ENCODE results near the gene NUP214.
A peak's percentile ranks its signal among the peaks of the same experiment; 100 is the strongest.

Gene NUP214

DNA sequence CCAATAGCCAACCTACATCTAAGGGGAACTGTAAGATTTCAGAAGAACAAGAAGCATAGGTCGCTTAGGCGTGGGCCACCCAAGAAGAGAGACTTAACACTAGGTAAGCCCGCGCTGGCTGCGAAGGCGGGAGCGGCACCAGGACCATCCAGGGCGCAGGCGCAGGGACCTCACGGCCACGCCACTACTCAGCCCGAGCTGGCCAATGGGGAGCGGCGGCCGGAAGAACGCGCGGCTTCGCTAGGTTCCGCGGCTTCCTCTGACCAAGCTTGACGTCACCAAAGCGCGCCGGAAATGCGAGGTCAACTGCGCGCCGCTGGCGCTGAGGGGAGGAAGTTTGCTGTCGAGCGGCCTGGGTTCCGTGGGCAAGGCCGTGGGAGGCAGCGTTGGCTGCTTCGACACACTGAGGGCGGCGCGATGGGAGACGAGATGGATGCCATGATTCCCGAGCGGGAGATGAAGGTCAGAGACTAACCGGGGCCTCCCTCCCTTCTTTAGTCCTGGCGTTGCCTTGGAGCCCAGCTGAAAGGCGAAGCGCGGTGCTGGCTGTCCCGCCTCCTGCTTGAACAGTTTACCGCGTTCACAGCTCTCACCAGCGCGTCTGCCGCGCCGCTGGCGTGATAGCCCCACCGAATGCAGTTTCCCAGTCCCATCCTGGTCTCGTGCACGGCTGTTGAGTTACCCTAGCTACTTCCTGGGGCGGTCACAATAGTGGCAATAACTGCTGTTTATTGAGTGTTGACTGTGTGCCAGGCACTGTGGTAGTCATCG lies at the start of gene NUP214:
NUP214 (plus strand) TSS at position 299 of the 771 bp plus-strand sequence; CDS start at position 418, 119 bp downstream.
- peak; percentile 99 for DNase-seq

DNA sequence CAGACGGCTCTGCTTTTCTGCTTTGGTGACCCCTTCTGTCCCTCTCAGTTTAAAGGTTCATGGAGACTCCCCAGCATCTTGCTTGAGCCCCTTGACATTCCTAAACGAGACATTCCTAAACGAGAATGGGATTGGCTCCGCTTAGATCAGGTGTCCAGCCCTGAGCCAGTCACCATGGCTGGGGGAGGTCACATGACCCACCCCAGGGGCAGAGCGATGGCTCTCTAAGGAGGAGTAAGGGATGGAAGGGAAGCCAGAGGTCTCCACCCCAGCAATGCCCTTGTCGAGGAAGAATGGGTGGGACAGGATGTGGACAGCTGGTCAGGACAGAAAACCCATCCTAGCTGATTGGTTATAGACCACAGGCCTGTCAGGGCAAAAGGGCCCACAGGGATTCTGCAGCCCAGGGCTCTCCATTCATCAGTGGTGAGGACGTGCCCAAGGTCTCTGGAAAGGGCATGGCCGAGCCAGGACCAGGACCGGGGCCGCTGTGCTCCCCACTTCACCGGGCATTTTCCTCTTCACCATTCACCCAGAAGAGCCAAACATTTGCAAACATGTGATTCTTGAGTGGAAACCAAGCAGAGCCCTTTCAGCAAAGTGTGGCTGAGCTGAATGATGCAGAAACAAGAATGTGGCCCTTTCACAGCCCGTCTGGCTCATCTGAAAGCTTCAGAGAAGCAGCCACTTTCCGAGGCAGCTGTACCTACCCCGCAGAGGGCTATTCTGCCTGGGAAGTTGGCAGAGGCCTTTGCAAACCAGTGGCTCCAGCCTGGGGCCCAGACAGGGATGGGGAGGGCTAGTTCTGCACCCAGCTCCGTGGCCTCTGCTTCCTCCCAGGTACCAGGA lies 48.8 kb upstream of the NUP214 start:
- no peak for DNase-seq

DNA sequence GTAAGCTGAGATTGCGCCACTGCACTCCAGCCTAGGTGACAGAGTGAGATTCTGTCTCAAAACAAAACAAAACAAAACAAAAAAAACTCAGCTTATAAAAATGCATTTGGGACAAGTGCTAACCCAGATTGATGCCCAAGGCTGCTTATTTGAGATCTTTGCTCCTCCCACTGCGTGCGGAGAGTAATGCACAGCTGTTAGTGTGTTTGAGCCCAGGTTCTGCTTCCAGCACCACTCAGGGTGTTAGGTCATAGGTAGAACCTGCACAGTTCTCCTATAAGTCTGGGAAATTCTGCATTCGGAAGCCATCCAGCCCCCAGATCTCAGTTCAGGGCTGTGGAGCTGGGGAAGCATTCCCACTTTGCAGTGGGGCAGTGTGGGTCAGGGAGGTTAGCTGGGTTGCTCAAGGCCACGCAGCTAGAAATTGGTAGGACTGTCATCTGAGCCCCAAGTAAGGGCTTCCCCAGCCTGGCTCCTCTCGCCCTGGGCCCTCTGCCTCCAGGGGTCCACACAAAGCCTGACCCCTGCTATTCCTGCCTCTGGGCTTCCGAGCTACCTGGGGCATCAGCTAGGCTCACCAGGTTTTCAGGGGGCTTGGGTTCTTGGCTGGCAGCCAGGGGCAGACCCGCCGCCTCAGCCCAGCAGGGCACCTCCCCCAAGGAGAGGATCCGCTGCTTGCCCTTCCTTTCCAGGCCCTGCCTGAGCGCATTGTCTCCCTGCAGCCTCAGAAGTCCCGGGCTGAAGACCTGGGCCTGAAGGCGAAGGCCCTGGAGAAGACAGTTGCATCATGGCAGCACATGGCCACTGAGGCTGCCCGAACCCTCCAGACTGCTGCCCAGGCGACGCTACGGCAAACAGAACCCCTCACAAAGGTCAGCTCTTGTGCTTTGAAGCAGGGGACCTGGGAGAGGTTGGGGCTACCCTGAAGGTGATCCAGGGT lies 46.7 kb upstream of the NUP214 start:
- DNase-seq, result no peak

DNA sequence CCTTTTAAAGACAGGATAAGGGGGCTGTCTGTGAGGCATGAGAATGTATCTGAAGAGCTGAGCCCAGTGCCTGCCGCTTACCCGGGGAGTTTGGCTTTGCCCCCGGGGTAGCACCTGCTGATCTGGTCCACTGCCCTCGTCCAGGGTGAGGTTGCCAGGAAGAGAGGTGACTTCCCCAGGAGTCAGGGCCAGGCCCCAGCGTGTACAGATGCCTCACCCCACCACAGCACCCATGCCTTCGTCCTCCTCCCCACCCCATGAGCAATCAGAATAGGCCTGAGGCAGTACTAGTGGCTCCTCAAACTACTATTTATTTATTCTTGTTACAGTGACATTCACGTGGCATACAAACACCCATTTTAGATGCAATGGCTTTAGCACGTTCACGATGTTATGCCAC lies 44.8 kb upstream of the NUP214 start:
- DNase-seq, result no peak

DNA sequence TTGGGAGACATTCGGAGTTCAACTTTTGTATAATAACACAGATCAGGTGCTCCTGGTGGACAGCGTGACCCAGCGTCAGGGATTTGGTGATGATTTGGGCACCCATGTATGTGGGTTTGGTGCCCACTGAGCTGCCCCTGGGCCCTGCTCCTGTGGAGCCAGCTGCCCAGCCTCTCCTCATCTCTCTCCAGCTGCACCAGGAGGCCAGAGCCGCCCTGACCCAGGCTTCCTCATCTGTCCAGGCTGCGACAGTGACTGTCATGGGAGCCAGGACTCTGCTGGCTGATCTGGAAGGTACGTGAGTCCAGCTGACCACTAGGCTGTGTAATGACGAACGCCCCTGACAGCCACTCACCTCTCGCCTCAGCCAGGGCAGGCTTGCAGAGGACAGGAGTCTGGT lies 43.5 kb upstream of the NUP214 start:
- DNase-seq, result no peak

GRCh38 chr9:131082774-131083512 lies 42.4 kb upstream of the NUP214 start:
- no peak for DNase-seq

- no peak for DNase-seq
These were observed 40.6 kb upstream of the NUP214 start for GRCh38 chr9:131084661-131085369.

- no peak for DNase-seq
These were observed 39.8 kb upstream of the NUP214 start for GRCh38 chr9:131085370-131086122.

DNA sequence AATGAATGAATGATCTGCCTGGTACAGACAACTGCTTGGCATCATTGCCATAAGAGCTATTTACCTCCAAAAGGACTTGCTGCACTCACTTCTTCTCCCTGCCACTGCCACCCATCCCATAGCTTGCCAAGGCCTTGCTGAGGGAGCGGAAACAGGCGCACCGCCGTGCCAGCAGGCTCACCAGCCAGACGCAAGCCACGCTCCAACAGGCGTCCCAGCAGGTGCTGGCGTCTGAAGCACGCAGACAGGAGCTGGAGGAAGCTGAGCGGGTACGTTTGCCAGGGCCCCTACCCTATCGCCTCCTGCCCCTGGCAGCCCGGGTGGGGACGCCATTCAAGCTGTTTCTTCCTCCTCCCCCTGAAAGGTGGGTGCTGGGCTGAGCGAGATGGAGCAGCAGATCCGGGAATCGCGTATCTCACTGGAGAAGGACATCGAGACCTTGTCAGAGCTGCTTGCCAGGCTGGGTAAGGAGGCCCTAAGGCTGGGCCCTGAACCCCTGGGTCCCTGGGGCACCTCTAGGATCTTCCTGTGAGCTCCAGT lies 38.0 kb upstream of the NUP214 start:
- no peak for DNase-seq

DNA sequence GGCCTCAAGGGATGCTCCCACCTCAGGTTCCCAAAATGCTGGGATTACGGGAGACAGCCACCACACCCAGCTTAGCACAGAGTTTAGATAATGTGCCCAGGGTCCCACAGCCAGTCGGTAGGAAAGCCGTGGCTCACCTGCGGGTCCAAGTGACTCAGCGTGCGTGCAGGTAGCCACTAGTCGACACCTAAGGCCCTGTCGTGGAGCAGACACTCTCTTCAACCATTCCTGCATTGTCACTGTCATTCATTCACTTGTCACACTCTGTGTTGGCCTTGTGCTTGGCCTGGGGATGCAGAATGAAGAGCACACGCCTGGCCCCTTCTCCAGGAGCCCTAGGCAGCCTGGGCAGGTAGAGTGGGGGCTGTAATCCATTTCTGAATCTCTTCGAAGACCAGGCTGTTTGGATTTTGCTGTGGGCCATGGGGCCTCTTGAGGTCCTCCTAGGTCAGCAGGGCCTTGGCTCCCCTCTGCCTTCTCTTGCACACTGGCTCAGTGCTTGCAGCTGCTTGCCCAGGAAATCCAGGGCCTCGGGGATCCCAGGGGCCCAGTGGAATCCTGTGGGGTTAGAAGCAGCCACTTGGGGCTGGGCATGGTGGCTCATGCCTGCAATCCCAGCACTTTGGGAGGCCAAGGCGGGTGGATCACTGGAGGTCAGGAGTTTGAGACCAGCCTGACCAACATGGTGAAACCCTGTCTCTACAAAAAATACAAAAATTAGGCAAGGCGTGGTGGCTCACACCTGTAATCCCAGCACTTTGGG lies 35.2 kb upstream of the NUP214 start:
- DNase-seq, result no peak

DNA sequence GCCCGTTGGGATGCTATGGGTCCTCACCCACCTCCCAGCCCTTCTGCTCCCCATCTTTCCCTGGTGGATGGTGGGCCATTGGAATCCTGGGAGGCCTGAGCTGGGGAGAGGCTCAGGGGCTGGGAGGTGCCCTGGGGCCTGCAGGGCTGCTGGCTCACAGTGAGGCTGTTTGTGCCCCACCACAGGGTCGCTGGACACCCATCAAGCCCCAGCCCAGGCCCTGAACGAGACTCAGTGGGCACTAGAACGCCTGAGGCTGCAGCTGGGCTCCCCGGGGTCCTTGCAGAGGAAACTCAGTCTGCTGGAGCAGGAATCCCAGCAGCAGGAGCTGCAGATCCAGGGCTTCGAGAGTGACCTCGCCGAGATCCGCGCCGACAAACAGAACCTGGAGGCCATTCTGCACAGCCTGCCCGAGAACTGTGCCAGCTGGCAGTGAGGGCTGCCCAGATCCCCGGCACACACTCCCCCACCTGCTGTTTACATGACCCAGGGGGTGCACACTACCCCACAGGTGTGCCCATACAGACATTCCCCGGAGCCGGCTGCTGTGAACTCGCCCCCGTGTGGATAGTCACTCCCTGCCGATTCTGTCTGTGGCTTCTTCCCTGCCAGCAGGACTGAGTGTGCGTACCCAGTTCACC lies 33.9 kb upstream of the NUP214 start:
- no peak for DNase-seq

DNA sequence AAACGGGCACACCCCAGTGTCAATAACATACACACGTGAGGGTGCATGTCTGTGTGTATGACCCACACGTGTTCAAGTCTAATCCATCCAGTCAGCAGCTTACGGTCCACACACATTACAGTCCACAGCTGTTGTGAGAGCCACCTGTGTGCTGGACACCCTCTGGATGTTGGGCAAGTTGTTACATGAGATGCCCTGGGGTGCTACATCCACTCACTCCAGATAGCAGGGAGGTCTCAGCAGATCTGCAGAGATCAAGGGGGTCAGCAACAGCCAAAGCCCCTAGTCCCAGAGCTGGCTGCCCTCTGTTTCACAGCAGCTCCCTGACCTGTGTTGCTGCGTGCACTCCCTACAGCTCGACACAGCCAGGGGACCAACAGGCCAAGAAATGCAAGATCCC lies 33.4 kb upstream of the NUP214 start:
- no peak for DNase-seq

DNA sequence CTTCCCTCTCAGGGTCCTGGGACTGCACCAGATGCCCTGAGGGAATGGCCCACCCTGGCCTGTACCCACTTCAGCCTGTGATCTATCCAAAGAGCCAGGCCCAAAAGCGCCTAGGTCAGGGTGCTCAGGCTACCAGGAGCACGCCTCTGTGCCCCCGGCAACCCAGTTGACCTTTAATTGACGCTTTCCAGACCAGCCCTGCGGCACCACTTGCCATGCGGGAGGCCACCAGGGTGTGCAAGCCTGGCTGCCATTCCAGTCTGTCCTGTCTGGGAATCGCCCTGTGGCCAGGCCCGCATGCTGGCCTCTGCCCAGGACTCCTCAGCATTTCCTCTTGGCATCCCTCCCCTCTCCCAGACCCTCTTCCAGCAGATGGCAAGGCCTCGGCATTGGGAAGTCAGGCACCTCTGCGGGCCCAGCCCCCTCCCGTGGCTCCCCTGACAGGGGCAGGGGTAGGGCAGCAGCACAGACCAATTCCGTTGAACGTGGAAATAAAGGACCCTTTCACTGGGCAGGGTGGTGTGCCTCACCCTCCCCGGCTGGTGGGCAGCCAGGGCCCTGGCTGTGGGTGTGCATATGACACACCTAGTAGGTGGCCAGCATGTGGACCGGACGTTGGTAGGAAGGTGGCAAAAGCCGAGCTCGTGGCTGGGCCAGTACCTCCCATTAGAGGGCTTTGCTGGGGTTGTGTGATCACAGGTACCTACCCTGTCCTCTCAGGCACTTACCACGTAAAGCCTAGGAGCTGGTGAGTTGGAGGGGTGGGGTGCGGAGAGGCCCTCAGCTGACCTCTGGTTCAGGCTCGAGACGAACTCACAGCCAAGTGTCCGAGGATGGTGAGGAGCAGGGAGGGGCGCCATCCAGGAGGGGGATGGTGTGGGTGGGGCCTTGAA lies 32.6 kb upstream of the NUP214 start:
- no peak for DNase-seq

- no peak for DNase-seq
These were observed 31.4 kb upstream of the NUP214 start for GRCh38 chr9:131094015-131094414.

DNA sequence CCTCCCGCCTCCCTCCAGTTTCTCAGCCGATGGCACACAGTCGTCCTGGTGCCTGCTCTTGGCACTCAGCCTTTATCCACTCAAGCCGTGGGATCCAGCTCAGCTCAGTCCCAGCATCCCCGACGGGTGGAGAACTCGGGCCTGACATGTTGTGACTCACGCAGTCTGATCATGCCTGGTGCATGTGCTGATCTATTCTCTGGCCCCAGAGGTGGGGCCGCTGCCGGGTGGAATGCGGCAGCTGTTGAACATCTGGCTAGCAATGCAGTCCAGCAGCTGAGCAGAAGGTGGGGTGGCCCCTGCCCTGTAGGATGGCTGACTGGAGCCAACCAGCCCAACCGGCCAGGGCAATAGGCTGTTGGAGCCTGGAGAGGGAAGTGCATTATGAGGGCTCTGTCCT lies 30.8 kb upstream of the NUP214 start:
- DNase-seq, result no peak

DNA sequence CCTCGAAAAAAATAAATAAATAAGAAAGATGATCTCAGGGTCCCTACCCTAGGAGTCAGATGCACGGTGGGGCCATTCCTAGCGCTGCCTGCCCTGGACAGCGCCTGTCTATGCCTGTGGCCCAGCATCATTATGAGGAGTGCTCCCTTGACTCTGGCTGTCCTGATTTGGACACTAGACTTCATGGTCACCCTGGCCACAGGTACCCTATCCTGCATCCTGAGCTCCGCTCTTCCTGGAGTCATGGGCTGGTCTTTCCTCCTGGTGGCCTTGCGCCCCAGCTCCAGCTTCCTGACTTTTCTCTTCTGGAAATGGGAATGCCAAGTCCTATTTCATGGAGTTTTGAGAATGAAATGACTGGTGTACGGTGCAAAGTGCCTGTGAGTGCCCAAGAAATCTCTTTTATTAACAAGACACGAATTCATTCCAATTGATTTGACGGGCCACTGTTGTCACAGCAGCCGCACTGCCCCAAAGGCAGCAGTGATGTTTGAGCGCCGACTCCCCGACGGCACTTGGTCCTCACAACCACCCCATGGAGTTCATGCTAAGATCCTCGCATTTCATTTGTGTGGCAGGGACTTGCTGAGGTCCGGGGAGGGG lies 29.6 kb upstream of the NUP214 start:
- DNase-seq, result no peak

DNA sequence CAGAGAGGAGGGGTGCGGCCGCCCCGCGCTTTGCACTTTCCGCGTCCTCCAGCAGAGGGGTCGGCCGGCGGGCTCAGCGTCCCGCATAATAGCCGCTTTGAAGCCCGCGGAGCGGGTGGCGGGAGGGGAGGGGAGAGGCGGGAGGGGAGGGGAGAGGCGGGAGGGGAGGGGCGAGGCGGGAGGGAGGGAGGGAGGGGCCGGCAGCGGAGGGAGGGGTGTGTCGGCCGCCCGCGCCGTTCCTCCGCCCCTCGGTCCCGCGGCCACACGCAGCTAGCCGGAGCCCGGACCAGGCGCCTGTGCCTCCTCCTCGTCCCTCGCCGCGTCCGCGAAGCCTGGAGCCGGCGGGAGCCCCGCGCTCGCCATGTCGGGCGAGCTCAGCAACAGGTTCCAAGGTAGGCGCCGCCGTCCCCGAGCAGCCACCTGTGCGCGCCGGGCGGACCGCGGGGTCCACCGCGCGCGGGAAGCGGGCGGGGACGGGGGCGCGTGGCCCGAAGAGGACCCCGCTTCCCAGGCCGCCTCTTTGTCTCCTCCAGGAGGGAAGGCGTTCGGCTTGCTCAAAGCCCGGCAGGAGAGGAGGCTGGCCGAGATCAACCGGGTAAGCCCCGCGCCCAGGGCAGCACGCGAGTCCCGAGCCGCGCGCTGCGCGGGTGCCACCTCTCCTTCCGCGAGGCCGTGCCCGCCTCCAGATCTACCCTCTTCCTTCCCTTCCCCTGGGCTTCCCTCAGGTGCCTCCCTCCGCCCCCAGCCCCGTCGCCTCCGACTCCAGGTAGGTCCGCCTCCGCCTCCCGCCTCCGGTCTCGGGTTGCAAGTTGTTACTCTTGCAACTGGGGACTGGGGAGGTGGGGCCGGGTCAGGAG lies 28.9 kb upstream of the NUP214 start, which contains the start of gene AIF1L:
AIF1L (plus strand) TSS at position 263 of the 857 bp plus-strand sequence; CDS start at position 362, 99 bp downstream.
- no peak for DNase-seq
